GM12872 (cell line): ENCODE data around the gene IDH3B.

ENCODE experiments used
- TF ChIP-seq, protein P1 (sequence below): IDR thresholded peaks from 3 replicates; pipeline ENCODE4 v1.5.1; 2011; ENCODE audit warnings: low read depth, mild to moderate bottlenecking, low read length, moderate library complexity; ENCODE audit not compliant: insufficient read depth

Gene IDH3B

GRCh38 chr20:2692886-2693285 lies 28.9 kb upstream of the IDH3B start:
- TF ChIP-seq, protein P1, sequence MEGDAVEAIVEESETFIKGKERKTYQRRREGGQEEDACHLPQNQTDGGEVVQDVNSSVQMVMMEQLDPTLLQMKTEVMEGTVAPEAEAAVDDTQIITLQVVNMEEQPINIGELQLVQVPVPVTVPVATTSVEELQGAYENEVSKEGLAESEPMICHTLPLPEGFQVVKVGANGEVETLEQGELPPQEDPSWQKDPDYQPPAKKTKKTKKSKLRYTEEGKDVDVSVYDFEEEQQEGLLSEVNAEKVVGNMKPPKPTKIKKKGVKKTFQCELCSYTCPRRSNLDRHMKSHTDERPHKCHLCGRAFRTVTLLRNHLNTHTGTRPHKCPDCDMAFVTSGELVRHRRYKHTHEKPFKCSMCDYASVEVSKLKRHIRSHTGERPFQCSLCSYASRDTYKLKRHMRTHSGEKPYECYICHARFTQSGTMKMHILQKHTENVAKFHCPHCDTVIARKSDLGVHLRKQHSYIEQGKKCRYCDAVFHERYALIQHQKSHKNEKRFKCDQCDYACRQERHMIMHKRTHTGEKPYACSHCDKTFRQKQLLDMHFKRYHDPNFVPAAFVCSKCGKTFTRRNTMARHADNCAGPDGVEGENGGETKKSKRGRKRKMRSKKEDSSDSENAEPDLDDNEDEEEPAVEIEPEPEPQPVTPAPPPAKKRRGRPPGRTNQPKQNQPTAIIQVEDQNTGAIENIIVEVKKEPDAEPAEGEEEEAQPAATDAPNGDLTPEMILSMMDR: no peak

DNA sequence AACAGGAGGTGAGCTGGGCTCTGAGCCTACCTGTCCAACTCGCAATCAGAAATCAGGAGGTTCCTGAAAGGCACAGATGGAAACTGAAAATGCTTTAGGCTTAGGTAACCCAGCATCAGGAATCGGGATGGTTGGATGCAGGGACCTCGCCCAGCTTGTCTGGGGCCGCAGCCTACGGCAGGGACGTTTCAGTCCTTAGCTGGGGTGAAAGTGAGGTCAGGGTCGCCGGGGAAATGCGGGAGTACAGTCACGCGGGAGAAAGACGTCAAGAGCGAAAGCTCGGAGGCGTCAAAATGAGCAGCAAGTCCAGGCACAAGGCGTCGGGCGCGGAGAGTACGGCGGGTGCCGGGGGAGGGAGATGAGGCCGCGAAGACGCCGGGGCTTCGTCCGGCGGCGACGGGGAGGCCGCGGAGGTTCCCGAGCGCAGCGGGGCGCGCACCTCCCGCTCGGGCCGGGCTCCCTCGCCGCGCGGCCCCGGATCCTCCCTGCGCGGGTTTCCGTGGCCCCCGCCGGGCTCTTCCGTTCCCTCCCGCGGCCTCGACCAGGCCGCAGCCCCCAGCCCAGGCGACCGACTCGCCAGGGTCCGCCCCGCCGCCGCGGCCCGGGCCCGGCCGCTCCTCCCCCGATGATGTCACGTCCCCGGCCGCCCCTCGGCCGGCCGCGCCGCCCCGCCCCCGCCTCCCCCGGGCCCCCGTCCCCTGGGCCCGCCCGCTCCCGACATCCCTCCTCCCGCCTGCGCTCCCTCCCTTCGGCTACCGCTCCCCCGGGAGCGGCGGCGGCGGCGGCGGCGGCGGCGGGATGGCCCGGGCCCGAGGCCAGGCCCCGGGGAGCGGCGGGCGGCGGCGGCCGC lies 28.2 kb upstream of the IDH3B start, which contains the start of gene EBF4:
Gene EBF4, plus strand, starts transcription at position 745 of the 850 bp plus-strand sequence. CDS start 866 bp downstream, outside the sequence.
- TF ChIP-seq, protein P1: no peak

DNA sequence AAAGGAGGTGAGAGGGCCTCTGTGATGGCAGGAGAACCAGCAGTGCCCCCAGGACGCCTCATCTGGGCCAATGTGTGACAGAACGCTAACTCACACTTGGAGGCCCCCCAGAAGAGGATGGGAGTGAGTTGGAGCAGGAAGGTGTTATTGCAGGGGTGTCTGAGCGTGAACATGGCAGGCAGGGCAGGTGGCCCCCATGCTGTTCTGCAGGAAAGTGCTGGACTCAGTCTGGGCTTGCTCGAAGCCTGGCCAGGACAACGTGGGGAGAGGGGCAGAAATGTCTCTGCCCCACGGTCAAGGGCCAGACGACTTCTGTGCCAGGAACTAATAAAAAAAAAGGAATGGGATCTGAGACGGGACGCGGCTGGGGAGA lies 27.6 kb upstream of the IDH3B start:
- TF ChIP-seq, protein P1: no peak

- TF ChIP-seq, protein P1: no peak
These were observed 27.1 kb upstream of the IDH3B start for GRCh38 chr20:2691127-2691526.

DNA sequence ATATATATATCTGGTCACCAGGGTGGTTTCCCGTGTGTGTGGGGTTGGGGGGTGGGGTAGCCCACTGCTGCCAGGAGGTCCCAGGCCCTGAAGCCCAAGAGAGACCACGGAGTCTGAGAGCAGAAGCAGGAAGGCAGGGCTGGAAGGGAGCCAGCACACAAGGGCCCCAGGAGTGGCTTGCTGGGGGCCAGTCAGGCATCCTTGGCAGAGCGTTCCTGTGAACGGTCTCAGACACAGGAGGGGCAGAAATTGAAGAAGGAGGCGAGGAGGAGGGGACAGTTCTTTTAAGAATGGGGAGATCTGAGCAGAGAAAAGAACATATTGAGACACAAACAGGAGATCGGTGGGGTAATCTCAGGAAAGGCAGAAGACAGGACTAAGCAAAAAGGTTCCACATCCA lies 26.7 kb upstream of the IDH3B start:
- TF ChIP-seq, protein P1: no peak

- TF ChIP-seq, protein P1: no peak
These were observed 26.2 kb upstream of the IDH3B start for GRCh38 chr20:2690213-2690612.

DNA sequence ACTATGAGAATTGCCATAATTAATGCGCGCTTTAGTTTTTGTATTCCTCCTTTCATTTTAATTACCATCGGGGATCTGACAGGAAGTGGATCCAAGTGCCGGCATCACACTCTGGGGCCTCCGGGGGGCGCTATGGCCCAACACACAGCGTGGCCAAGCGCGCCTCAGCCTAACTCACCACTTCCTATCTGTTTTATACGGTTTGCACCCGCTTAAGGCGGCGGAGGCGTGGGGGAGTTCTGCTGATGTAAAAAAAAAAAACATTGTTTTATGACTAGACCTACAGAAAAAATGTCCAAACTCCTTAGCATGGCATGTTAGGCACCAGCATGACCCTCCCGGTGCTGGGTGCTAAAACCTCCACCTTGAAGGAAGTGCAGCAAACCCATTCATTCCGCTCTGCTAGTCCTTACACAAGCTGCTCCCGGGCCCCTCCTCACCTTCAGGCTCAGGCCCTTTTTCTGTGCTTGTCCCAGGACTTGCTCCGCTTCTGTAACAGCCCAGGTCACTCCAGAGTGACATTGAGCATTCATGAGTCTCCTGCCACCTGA lies 24.1 kb upstream of the IDH3B start:
- TF ChIP-seq, protein P1: peak; percentile 72
